Activated CD4-positive, alpha-beta T cell treated with anti-CD3 and anti-CD28 coated beads for 36 hours (primary cell): Measurements from ENCODE around the gene MSH3. TPM values are rescaled to one million over a fixed set of nuclear protein-coding genes. Genes with fewer than 3 reads are reported as not detected.
"Not testable (repeated sequence)": the region's sequence is repeated elsewhere in the genome, so short reads cannot be mapped to it uniquely, and the experiment has no call there.

ENCODE experiments used
- ATAC-seq: fragments of 200-7000 bp; cut with Tn5 transposase; one replicate; pipeline ENCODE4 v1.10.0; 2021; ENCODE audit warnings: mild to moderate bottlenecking, moderate library complexity
- CTCF ChIA-PET: fragments of 350-600 bp; sonication (Branson Sonifier 250); formaldehyde crosslinking; loops from one replicate; lab custom pipeline; 2021; ENCODE audit warnings: antibody characterized with exemption; lab: Charles Lee
- POLR2A ChIA-PET: fragments of 350-600 bp; sonication (Branson Sonifier 250); formaldehyde crosslinking; loops from one replicate; lab custom pipeline; 2021; ENCODE audit warnings: antibody characterized with exemption, inconsistent platforms; lab: Charles Lee
- DNase-seq: peaks from one replicate; pipeline ENCODE4 v3.0.0-alpha.2; 2020
- H3K27ac Mint-ChIP-seq: one replicate; pipeline ENCODE4 v1.8.0; 2021; ENCODE audit warnings: mixed read lengths
- H3K27me3 Mint-ChIP-seq: one replicate; pipeline ENCODE4 v1.8.0; 2021; ENCODE audit warnings: mixed read lengths
- H3K36me3 Mint-ChIP-seq: one replicate; pipeline ENCODE4 v1.8.0; 2021; ENCODE audit warnings: low read depth, mixed read lengths
- H3K4me1 Mint-ChIP-seq: one replicate; pipeline ENCODE4 v1.8.0; 2021; ENCODE audit warnings: mixed read lengths
- H3K4me3 Mint-ChIP-seq: one replicate; pipeline ENCODE4 v1.8.0; 2021; ENCODE audit warnings: mild to moderate bottlenecking, moderate library complexity, mixed read lengths
- H3K9me3 Mint-ChIP-seq: one replicate; pipeline ENCODE4 v1.8.0; 2021; ENCODE audit warnings: low read depth, mixed read lengths
- intact Hi-C, 2 experiments: fragments of 100-400 bp; cut with DNase I in 1 of 2; cut with micrococcal nuclease in 1 of 2; formaldehyde crosslinking; loops; one replicate each; pipeline versions ENCODE4 v1.14.2 to v1.15.1; 2022 to 2024; cut with DNase I, micrococcal nuclease
- total RNA-seq, 2 experiments: library from RNA; stranded (reverse); gene quantifications; one replicate each; pipeline ENCODE4 v1.2.3, GENCODE V29; 2021

Gene MSH3
- total RNA-seq, 2 experiments from 2014 or later: 25.6 to 27.1 TPM

DNA sequence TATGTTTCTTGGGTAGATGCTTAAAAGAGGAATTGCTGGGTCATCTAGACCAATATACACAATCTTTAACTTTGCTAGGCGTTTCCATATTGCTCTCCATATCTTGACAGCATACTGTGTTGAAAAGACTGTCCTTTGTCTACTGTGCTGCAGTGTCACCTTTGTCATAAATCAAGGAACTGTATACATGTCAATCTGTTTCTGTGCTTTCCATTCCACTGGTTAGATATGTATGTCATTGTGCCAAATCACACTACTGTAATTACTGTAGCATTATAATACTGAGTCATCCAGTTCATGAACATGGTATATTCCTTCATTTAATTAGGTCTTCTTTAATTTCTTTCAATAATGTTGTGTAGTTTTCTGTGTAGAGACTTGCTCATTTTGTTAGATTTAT, 156.0 kb downstream of the MSH3 start:
- ATAC-seq (peak; percentile 80), DNase-seq (no peak)
- Mint-ChIP-seq H3K9me3 (peaks cover 2% of the 10 kb centered on the region), H3K36me3 (peaks cover 32% of the 10 kb centered on the region), H3K27me3 (no peaks in the 10 kb centered on the region), H3K4me3 (no peak overlapping the region), H3K27ac (no peak overlapping the region), H3K4me1 (peaks cover 8% of the 10 kb centered on the region)
- ChIA-PET CTCF (no interaction called here), POLR2A (no interaction called here)
- intact Hi-C loops: no loop called here

- H3K36me3 Mint-ChIP-seq: peaks cover 52% of the 10 kb centered on the region
- H3K9me3 Mint-ChIP-seq: peaks cover 9% of the 10 kb centered on the region
- ATAC-seq (no peak), DNase-seq (no peak)
- H3K4me3 Mint-ChIP-seq: no peak overlapping the region
- H3K27me3 Mint-ChIP-seq: no peaks in the 10 kb centered on the region
- POLR2A ChIA-PET: no interaction called here
- CTCF ChIA-PET: interaction anchor here (0.6 to 0.9 kb wide), 2 partner anchors 88 to 283 kb away, joined by 3 to 4 read pairs; no protein-coding TSS in a partner anchor
- H3K4me1 Mint-ChIP-seq: no peaks in the 10 kb centered on the region
- intact Hi-C loops: no loop called here
- no peak overlapping the region for H3K27ac Mint-ChIP-seq
Observed at GRCh38 chr5:80816590-80816989, 162.1 kb downstream of the MSH3 start.

DNA sequence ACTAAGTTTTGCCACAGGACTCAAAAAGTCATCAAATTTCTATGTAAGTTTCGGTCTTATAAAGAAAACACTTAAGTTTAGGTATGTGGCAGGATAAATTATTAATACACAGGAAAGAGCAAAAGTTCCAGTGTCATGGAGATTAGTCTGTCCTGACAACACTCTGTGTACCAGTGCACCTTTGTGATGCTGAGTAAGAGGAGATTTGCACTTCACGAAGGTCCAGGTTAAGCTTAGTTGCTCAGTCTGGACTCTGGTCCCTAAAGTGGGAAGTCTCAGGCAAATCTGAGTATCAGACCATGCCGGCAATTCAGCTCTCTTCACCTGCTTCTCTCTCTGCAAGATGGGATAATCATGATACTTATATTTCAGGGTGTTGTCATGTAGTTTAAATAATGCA, 166.2 kb downstream of the MSH3 start:
- CTCF ChIA-PET: no interaction called here
- Mint-ChIP-seq H3K27me3 (no peaks in the 10 kb centered on the region), H3K4me1 (no peaks in the 10 kb centered on the region), H3K27ac (no peak overlapping the region), H3K4me3 (no peak overlapping the region), H3K9me3 (peaks cover 11% of the 10 kb centered on the region), H3K36me3 (peaks cover 55% of the 10 kb centered on the region)
- POLR2A ChIA-PET: no interaction called here
- intact Hi-C loops: no loop called here
- DNase-seq: no peak
- no peak for ATAC-seq

- ChIA-PET CTCF (no interaction called here), POLR2A (no interaction called here)
- ATAC-seq (no peak), DNase-seq (no peak)
- H3K27ac Mint-ChIP-seq: no peak overlapping the region
- intact Hi-C loops: no loop called here
- H3K4me3 Mint-ChIP-seq: no peak overlapping the region
- H3K27me3 Mint-ChIP-seq: no peaks in the 10 kb centered on the region
- no peaks in the 10 kb centered on the region for H3K4me1 Mint-ChIP-seq
- peaks cover 2% of the 10 kb centered on the region for H3K9me3 Mint-ChIP-seq
- H3K36me3 Mint-ChIP-seq: peaks cover 50% of the 10 kb centered on the region
Observed at GRCh38 chr5:80822640-80823039, 168.2 kb downstream of the MSH3 start.

DNA sequence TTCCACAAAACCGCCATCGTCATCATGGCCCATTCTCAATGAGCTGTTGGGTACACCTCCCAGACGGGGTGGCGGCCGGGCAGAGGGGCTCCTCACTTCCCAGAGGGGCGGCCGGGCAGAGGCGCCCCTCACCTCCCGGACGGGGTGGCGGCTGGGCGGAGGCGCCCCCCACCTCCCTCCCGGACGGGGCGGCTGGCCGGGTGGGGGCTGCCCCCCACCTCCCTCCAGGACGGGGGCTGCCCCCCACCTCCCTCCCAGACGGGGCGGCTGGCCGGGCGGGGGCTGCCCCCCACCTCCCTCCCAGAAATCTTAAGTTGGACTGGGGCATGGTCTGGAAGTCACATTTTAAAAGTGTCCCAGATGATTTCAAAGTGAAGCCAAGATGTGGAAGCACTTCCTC, 169.7 kb downstream of the MSH3 start:
- H3K4me1 Mint-ChIP-seq, DNase-seq, H3K4me3 Mint-ChIP-seq, ATAC-seq, POLR2A ChIA-PET, H3K27me3 Mint-ChIP-seq, CTCF ChIA-PET, intact Hi-C loops, H3K27ac Mint-ChIP-seq: not testable (repeated sequence)
- H3K9me3 Mint-ChIP-seq: peaks cover 10% of the 10 kb centered on the region
- H3K36me3 Mint-ChIP-seq: peaks cover 59% of the 10 kb centered on the region

DNA sequence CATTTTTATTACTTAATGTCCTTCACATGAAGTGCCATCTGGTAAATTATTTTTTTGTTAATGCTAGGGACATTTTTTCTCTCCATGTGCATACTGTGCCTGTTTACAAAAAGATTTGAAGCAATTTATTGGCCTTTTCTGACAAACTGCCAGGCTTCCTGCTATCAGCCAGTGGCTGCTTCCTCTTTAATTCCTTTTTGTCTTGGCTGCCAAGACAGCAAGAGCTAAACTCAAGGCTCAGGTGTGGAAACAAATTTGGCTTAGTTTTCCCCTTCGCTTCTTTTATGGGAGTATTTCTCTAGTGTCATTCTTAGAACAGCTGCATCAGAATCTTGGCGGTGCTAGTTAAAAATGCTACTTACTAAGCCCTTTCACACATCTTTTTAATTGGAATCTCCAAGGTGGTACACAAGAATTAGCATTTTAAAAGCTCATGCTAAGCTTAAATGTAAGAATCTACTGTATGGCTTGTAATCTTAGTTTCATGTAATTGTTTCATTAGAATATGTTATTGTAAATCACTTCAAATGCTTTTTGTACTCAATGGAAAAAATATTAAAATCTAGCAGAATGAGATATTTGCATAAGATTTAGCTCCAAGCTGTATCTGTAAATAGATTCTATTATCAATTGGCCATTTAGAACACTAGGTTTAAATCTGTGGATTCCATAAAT, 171.5 kb downstream of the MSH3 start:
- H3K4me3 Mint-ChIP-seq: no peak overlapping the region
- intact Hi-C loops: no loop called here
- ATAC-seq (no peak), DNase-seq (no peak)
- no peaks in the 10 kb centered on the region for H3K27me3 Mint-ChIP-seq
- peaks cover 15% of the 10 kb centered on the region for H3K9me3 Mint-ChIP-seq
- peaks cover 57% of the 10 kb centered on the region for H3K36me3 Mint-ChIP-seq
- H3K27ac Mint-ChIP-seq: no peak overlapping the region
- CTCF ChIA-PET: no interaction called here
- H3K4me1 Mint-ChIP-seq: no peaks in the 10 kb centered on the region
- POLR2A ChIA-PET: no interaction called here

- no peaks in the 10 kb centered on the region for H3K9me3 Mint-ChIP-seq
- ATAC-seq: no peak
- POLR2A ChIA-PET: no interaction called here
Observed at GRCh38 chr5:80834710-80835109, 180.3 kb downstream of the MSH3 start.

GRCh38 chr5:80835128-80835527, 180.7 kb downstream of the MSH3 start:
- ATAC-seq (no peak), DNase-seq (no peak)
- CTCF ChIA-PET: interaction anchor here (1.2 kb wide), 1 partner anchor 20 kb away, joined by 3 read pairs; no protein-coding TSS in a partner anchor
- POLR2A ChIA-PET: no interaction called here
- intact Hi-C loops: no loop called here
- no peaks in the 10 kb centered on the region for H3K9me3 Mint-ChIP-seq
- H3K27me3 Mint-ChIP-seq: no peaks in the 10 kb centered on the region
- H3K4me3 Mint-ChIP-seq: no peak overlapping the region
- H3K36me3 Mint-ChIP-seq: peaks cover 9% of the 10 kb centered on the region
- no peak overlapping the region for H3K27ac Mint-ChIP-seq
- H3K4me1 Mint-ChIP-seq: peaks cover 13% of the 10 kb centered on the region

More at GRCh38 chr5:80834710-80835109, 180.3 kb downstream of the MSH3 start:
- H3K36me3 Mint-ChIP-seq: peaks cover 11% of the 10 kb centered on the region
- intact Hi-C loops: no loop called here
- CTCF ChIA-PET: no interaction called here
- H3K27ac Mint-ChIP-seq: no peak overlapping the region
- H3K27me3 Mint-ChIP-seq: no peaks in the 10 kb centered on the region
- no peak overlapping the region for H3K4me3 Mint-ChIP-seq
- DNase-seq: no peak
- H3K4me1 Mint-ChIP-seq: peaks cover 13% of the 10 kb centered on the region

DNA sequence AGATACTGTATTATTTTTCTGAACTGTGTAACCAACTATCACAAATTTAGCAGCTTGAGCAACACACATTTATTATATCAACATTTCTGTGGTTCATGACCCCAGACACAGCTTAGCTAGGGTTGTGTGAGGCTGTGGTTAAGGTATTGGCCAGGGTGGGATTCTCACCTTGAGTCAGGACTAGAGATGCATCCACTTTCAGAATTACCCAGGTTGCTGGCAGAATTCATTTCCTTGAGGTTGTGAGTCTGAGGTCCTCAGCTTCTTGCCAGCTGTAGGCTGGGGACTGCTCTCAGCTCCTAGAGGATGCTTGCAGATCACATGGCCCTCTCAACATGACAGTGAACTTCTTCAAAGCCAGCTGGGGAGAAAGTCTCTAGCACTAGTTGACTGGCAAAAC, 183.2 kb downstream of the MSH3 start:
- CTCF ChIA-PET: interaction anchor here (1.1 to 1.6 kb wide), 2 partner anchors 9 to 166 kb away, joined by 3 to 5 read pairs; no protein-coding TSS in a partner anchor
- DNase-seq (peak; percentile 46), ATAC-seq (peak; percentile 83)
- no peaks in the 10 kb centered on the region for H3K27me3 Mint-ChIP-seq
- H3K4me1 Mint-ChIP-seq: peaks cover 16% of the 10 kb centered on the region
- no peak overlapping the region for H3K27ac Mint-ChIP-seq
- no peak overlapping the region for H3K4me3 Mint-ChIP-seq
- peaks cover 5% of the 10 kb centered on the region for H3K9me3 Mint-ChIP-seq
- H3K36me3 Mint-ChIP-seq: peaks cover 14% of the 10 kb centered on the region
- intact Hi-C loops: no loop called here
- POLR2A ChIA-PET: interaction anchor here (0.5 to 0.6 kb wide), 2 partner anchors 133 to 170 kb away, joined by 3 read pairs; no protein-coding TSS in a partner anchor

GRCh38 chr5:80841026-80841797, 186.8 kb downstream of the MSH3 start:
- peaks cover 36% of the 10 kb centered on the region for H3K36me3 Mint-ChIP-seq
- CTCF ChIA-PET, H3K27me3 Mint-ChIP-seq, intact Hi-C loops, H3K27ac Mint-ChIP-seq, H3K9me3 Mint-ChIP-seq, H3K4me3 Mint-ChIP-seq, POLR2A ChIA-PET, ATAC-seq, DNase-seq: not testable (repeated sequence)
- H3K4me1 Mint-ChIP-seq: peaks cover 19% of the 10 kb centered on the region

- ATAC-seq, H3K27ac Mint-ChIP-seq, intact Hi-C loops, POLR2A ChIA-PET, H3K4me3 Mint-ChIP-seq, H3K27me3 Mint-ChIP-seq, DNase-seq, H3K4me1 Mint-ChIP-seq: not testable (repeated sequence)
- Mint-ChIP-seq H3K9me3 (peaks cover 20% of the 10 kb centered on the region), H3K36me3 (peaks cover 72% of the 10 kb centered on the region)
- CTCF ChIA-PET: interaction anchor here (0.5 to 1.7 kb wide), 3 partner anchors 8 to 589 kb away, joined by 3 to 5 read pairs (median 3); no protein-coding TSS in a partner anchor
Observed at GRCh38 chr5:80846422-80846821, 192.0 kb downstream of the MSH3 start.
